H1 (cell line): ENCODE results near the gene CLIC3. TPM values are rescaled to one million over a fixed set of nuclear protein-coding genes. Genes with fewer than 3 reads are reported as not detected.

ENCODE experiments used
- CBX8 ChIP-seq: fragments of 300-800, 300-1000 bp; sonication (generic); IDR thresholded peaks from 2 replicates; pipeline ENCODE4 v1.7.1; 2016; ENCODE audit warnings: low read depth, low read length, borderline replicate concordance
- E2F6 ChIP-seq: IDR thresholded peaks from 2 replicates; pipeline ENCODE4 v1.6.1; 2012; ENCODE audit warnings: inconsistent platforms
- EZH2 ChIP-seq: fragments of 200-600 bp; sonication (generic); IDR thresholded peaks from 2 replicates; pipeline ENCODE4 v1.7.1; 2012; ENCODE audit warnings: low read depth, mild to moderate bottlenecking, moderate library complexity, low read length, inconsistent platforms; ENCODE audit not compliant: severe bottlenecking
- GABPA ChIP-seq: IDR thresholded peaks from 2 replicates; pipeline ENCODE4 v1.6.1; 2011; ENCODE audit warnings: mild to moderate bottlenecking, low read length, moderate library complexity, borderline replicate concordance; ENCODE audit not compliant: insufficient read depth
- HDAC2 ChIP-seq, 2 experiments: fragments of 300-600 bp in 1 of 2; sonication (generic) in 1 of 2; IDR thresholded peaks; 2 replicates each; pipeline ENCODE4 v1.6.1; 2011 to 2012; ENCODE audit warnings: low read depth in 2 of 2, low read length in 2 of 2, mild to moderate bottlenecking in 2 of 2, moderate library complexity in 2 of 2, borderline replicate concordance in 1 of 2, inconsistent platforms in 1 of 2
- KDM1A ChIP-seq: fragments of 200-600, 300-600 bp; sonication (generic); IDR thresholded peaks from 2 replicates; pipeline ENCODE4 v1.7.1; 2016; ENCODE audit warnings: mild to moderate bottlenecking, low read length, borderline replicate concordance
- KDM4A ChIP-seq: IDR thresholded peaks from one replicate; pipeline ENCODE4 v1.7.1; 2012; ENCODE audit warnings: low read depth, mild to moderate bottlenecking, moderate library complexity, low read length, inconsistent platforms; ENCODE audit not compliant: severe bottlenecking
- NANOG ChIP-seq: IDR thresholded peaks from 2 replicates; pipeline ENCODE4 v1.6.1; 2011; ENCODE audit warnings: low read length, low read depth, mild to moderate bottlenecking, inconsistent platforms; ENCODE audit not compliant: insufficient read depth, poor library complexity, severe bottlenecking
- SRF ChIP-seq: IDR thresholded peaks from 2 replicates; pipeline ENCODE4 v1.6.1; 2011; ENCODE audit warnings: mild to moderate bottlenecking, low read depth, low read length, moderate library complexity
- SUZ12 ChIP-seq: fragments of 200-600 bp; sonication (generic); IDR thresholded peaks from 2 replicates; pipeline ENCODE4 v1.6.1; 2012; ENCODE audit warnings: mild to moderate bottlenecking, inconsistent platforms, low read length, moderate library complexity, mixed read lengths
- polyA plus RNA-seq, 7 experiments: library from polyadenylated mRNA; depleted of rRNA in 3 of 7; stranded (reverse) in 5 of 7; unstranded in 2 of 7; fragments of >200 nt in 5 of 7; fragments of 200-250 nt in 2 of 7; gene quantifications; 1 replicate in 5 of 7; 2 replicates in 1 of 7; 4 replicates in 1 of 7; pipeline versions ENCODE4 v1.2.1 to v1.2.3, GENCODE V29; 2011 to 2013; ENCODE audit warnings: missing spikeins in 2 of 7, mixed read lengths in 2 of 7
- total RNA-seq: library from RNA; stranded (reverse); fragmentation: NEBNext Ultra II Directional; extraction: Animal tissue kit (Norgen Biotek cat#: 25700); gene quantifications from 2 replicates; pipeline ENCODE4 v1.2.1, GENCODE V29; 2021

Gene CLIC3
- total and polyA plus RNA-seq, 2 of the 8 experiments (the other 6 are each of a cell fraction or from before 2014, with no cell fraction given): 0.12 TPM; not detected in 1

- TF ChIP-seq EZH2 (peak; percentile 64), GABPA (no peak), SUZ12 (peak; percentile 66), KDM1A (no peak), NANOG (no peak), HDAC2 (IDR thresholded peaks at IDR 0.05; ENCODE audit: borderline replicate concordance in 1 of 2, low read depth in 2 of 2, low read length in 2 of 2) (no peak), SRF (no peak), KDM4A (no peak), E2F6 (no peak), CBX8 (no peak)
Measured at GRCh38 chr9:136985027-136985602, 11.3 kb downstream of the CLIC3 start (continued).
